Sigmoid colon (tissue), 7 donors: ENCODE measurements around the gene OR2A25. TPM values are rescaled to one million over a fixed set of nuclear protein-coding genes. Genes with fewer than 3 reads are reported as not detected.

Experiments
- DNase-seq: peaks from one replicate; pipeline ENCODE4 v3.0.0-alpha.2; 2019
- H3K27ac ChIP-seq, 4 donors: fragments of 200-600 bp; sonication (generic); one replicate each; pipeline ENCODE4 v1.5.1; 2016 to 2019; ENCODE audit warnings: mild to moderate bottlenecking in 1 of 4
- H3K27me3 ChIP-seq, 3 donors: fragments of 200-600 bp; sonication (generic); one replicate each; pipeline ENCODE4 v1.5.1; 2019; ENCODE audit warnings: mild to moderate bottlenecking in 1 of 3
- H3K36me3 ChIP-seq, 4 donors: fragments of 200-600 bp; sonication (generic); one replicate each; pipeline ENCODE4 v1.5.1; 2016 to 2019
- H3K4me1 ChIP-seq, 4 donors: fragments of 200-600 bp; sonication (generic); one replicate each; pipeline ENCODE4 v1.5.1; 2017 to 2019
- H3K4me3 ChIP-seq, 4 donors: fragments of 200-600 bp; sonication (generic); one replicate each; pipeline ENCODE4 v1.5.1; 2017 to 2019; ENCODE audit warnings: mild to moderate bottlenecking in 2 of 4, moderate library complexity in 1 of 4
- H3K9me3 ChIP-seq, 4 donors: fragments of 200-600 bp in 3 of 4; sonication (generic) in 3 of 4; one replicate each; pipeline versions ENCODE4 v1.5.1 to v1.6.1; 2013 to 2019
- CTCF ChIP-seq, 4 experiments: fragments of 450-650 bp in 3 of 4; fragments of 200-600 bp in 1 of 4; IDR thresholded peaks; one replicate each; pipeline ENCODE4 v1.5.1; 2016 to 2019; ENCODE audit warnings: antibody characterized with exemption in 4 of 4, mild to moderate bottlenecking in 3 of 4, moderate library complexity in 2 of 4
- EP300 ChIP-seq, 4 donors: sonication (generic); formaldehyde crosslinking; IDR thresholded peaks; one replicate each; pipeline ENCODE4 v1.6.1; 2017; ENCODE audit warnings: antibody characterized with exemption in 4 of 4
- POLR2A ChIP-seq, 2 donors: fragments of 450-650 bp; IDR thresholded peaks; one replicate each; pipeline ENCODE4 v1.6.1; 2016; ENCODE audit warnings: antibody characterized with exemption in 2 of 2, mild to moderate bottlenecking in 2 of 2, moderate library complexity in 2 of 2
- POLR2AphosphoS5 ChIP-seq, 4 donors: sonication (generic); formaldehyde crosslinking; IDR thresholded peaks; one replicate each; pipeline ENCODE4 v1.6.1; 2017; ENCODE audit warnings: antibody characterized with exemption in 4 of 4
- WGBS, 2 donors: extraction: QIAGEN DNeasy Blood & Tissue Kit; methylation state at CpG; one replicate each; pipeline ENCODE4 v1.1.7; 2013; 5-methylcytosine and 5-hydroxymethylcytosine counted together
- intact Hi-C: fragments of 100-400 bp; cut with DNase I; formaldehyde crosslinking; loops from one replicate; pipeline ENCODE4 v1.15.1; 2023
- polyA plus RNA-seq, 3 donors: library from polyadenylated mRNA; stranded (reverse); fragments of 200-250 nt; gene quantifications; one replicate each; pipeline ENCODE4 v1.2.3, GENCODE V29; 2013
- total RNA-seq, 4 donors: library from RNA; depleted of rRNA; stranded (reverse); fragments of >200 nt; gene quantifications; one replicate each; pipeline ENCODE4 v1.1.0, GENCODE V29; 2016
- donor health status: healthy with polysubstance abuse.
- donor health status: Bipolar disorder and iron deficiency.
- donor health status: healthy.

OR2A25 gene
- total and polyA plus RNA-seq, 7 donors: not detected

GRCh38 chr7:144032516-144032915, 37.1 kb upstream of the OR2A25 start:
- H3K4me1 ChIP-seq: no peaks in the 10 kb centered on the region
- no peaks in the 10 kb centered on the region for H3K36me3 ChIP-seq
- H3K27ac ChIP-seq: no peak overlapping the region
- H3K4me3 ChIP-seq: no peak overlapping the region
- H3K9me3 ChIP-seq: no peaks in the 10 kb centered on the region
- no peak for DNase-seq
- WGBS, 2 donors: 70 to 75% methylated on average over 5 of the region's 5 CpGs
- H3K27me3 ChIP-seq: no peaks in the 10 kb centered on the region
- no peak for TF ChIP-seq POLR2A (IDR thresholded peaks at IDR 0.05)
- no peak for TF ChIP-seq EP300 (IDR thresholded peaks at IDR 0.05)
- TF ChIP-seq POLR2AphosphoS5 (IDR thresholded peaks at IDR 0.05): no peak
- TF ChIP-seq CTCF (IDR thresholded peaks at IDR 0.05): no peak
- intact Hi-C loops: no loop called here

- Histone ChIP-seq H3K9me3 (no peaks in the 10 kb centered on the region), H3K4me3 (no peak overlapping the region), H3K36me3 (no peaks in the 10 kb centered on the region), H3K27ac (no peak overlapping the region), H3K27me3 (no peaks in the 10 kb centered on the region), H3K4me1 (no peaks in the 10 kb centered on the region)
- no peak for DNase-seq
- no peak for TF ChIP-seq POLR2AphosphoS5 (IDR thresholded peaks at IDR 0.05)
- TF ChIP-seq POLR2A (IDR thresholded peaks at IDR 0.05): no peak
- no peak for TF ChIP-seq CTCF (IDR thresholded peaks at IDR 0.05)
- TF ChIP-seq EP300 (IDR thresholded peaks at IDR 0.05): no peak
- WGBS, 2 donors: 60 to 72% methylated on average over 1 of the region's 1 CpG
- intact Hi-C loops: no loop called here
These were observed 36.5 kb upstream of the OR2A25 start for GRCh38 chr7:144032985-144033709.

- H3K27ac ChIP-seq: no peak overlapping the region
- DNase-seq: no peak
- H3K4me3 ChIP-seq: no peak overlapping the region
- no peaks in the 10 kb centered on the region for H3K4me1 ChIP-seq
- intact Hi-C loops: no loop called here
- H3K36me3 ChIP-seq: no peaks in the 10 kb centered on the region
- no peak for TF ChIP-seq POLR2AphosphoS5 (IDR thresholded peaks at IDR 0.05)
- no peaks in the 10 kb centered on the region for H3K9me3 ChIP-seq
- no peaks in the 10 kb centered on the region for H3K27me3 ChIP-seq
These were observed 34.2 kb upstream of the OR2A25 start for GRCh38 chr7:144035385-144035784.

GRCh38 chr7:144036302-144036885, 33.2 kb upstream of the OR2A25 start:
- intact Hi-C loops: no loop called here
- WGBS, 2 donors: 0 to 94% methylated on average over 1 of the region's 1 CpG
- no peak for DNase-seq
- Histone ChIP-seq H3K9me3 (no peaks in the 10 kb centered on the region), H3K27ac (no peak overlapping the region), H3K4me3 (no peak overlapping the region), H3K36me3 (no peaks in the 10 kb centered on the region), H3K27me3 (no peaks in the 10 kb centered on the region), H3K4me1 (no peaks in the 10 kb centered on the region)
- TF ChIP-seq POLR2AphosphoS5 (IDR thresholded peaks at IDR 0.05) (no peak), EP300 (IDR thresholded peaks at IDR 0.05) (no peak), CTCF (IDR thresholded peaks at IDR 0.05) (no peak), POLR2A (IDR thresholded peaks at IDR 0.05) (no peak)

- TF ChIP-seq CTCF (IDR thresholded peaks at IDR 0.05): no peak
- H3K9me3 ChIP-seq: no peaks in the 10 kb centered on the region
- no peaks in the 10 kb centered on the region for H3K27me3 ChIP-seq
- no peaks in the 10 kb centered on the region for H3K4me1 ChIP-seq
- H3K36me3 ChIP-seq: no peaks in the 10 kb centered on the region
- no peak overlapping the region for H3K4me3 ChIP-seq
- H3K27ac ChIP-seq: no peak overlapping the region
- intact Hi-C loops: no loop called here
- DNase-seq: no peak
- WGBS, 2 donors: 86 to 94% methylated on average over 1 of the region's 1 CpG
These were observed 32.1 kb upstream of the OR2A25 start for GRCh38 chr7:144037414-144038035.
